ENCODE data around the gene RIMS4.

RIMS4 gene

GRCh38 chr20:44807684-44808056, 2.7 kb downstream of the RIMS4 start:
- Histone ChIP-seq H3K27me3 (ENCODE audit: insufficient read depth, low read length) (peaks cover 35% of the 10 kb centered on the region), H3K4me3 (ENCODE audit: low read depth, low read length) (no peak overlapping the region), H3K36me3 (ENCODE audit: control insufficient read depth in 1 of 2, insufficient read depth in 2 of 2, low read length in 2 of 2) (no peaks in the 10 kb centered on the region), H3K14ac (ENCODE audit: low read length) (no peak overlapping the region), H2AFZ (ENCODE audit: insufficient read depth, low read length, poor library complexity) (no peak overlapping the region), H3K27ac (ENCODE audit: low read depth, low read length) (no peak overlapping the region), H3K79me1 (ENCODE audit: low read length) (no peaks in the 10 kb centered on the region), H3K4me1 (ENCODE audit: control insufficient read depth in 1 of 2, insufficient read depth in 2 of 2, low read length in 2 of 2) (peaks cover 4 to 5% of the 10 kb centered on the region in 2 experiments), H2AK5ac (ENCODE audit: low read length) (no peak overlapping the region), H2BK12ac (ENCODE audit: low read length) (no peak overlapping the region), H3K9me3 (ENCODE audit: insufficient read depth, low read depth, low read length) (peaks cover 8% of the 10 kb centered on the region), H4K91ac (ENCODE audit: low read depth, low read length) (no peak overlapping the region), H2BK120ac (ENCODE audit: insufficient read depth, low read length, poor library complexity) (no peak overlapping the region), H3K23ac (ENCODE audit: low read length) (no peak overlapping the region), H3K9ac (ENCODE audit: low read length) (no peak overlapping the region), H2BK5ac (ENCODE audit: low read depth, low read length, poor library complexity) (no peak overlapping the region), H3K18ac (ENCODE audit: low read length) (no peak overlapping the region), H3K79me2 (ENCODE audit: control insufficient read depth, insufficient read depth, low read length, poor library complexity) (no peaks in the 10 kb centered on the region), H4K8ac (ENCODE audit: low read depth, low read length) (no peak overlapping the region), H4K12ac (ENCODE audit: low read depth, low read length) (no peak overlapping the region), H3K4me2 (ENCODE audit: low read length) (no peak overlapping the region), H3K4ac (ENCODE audit: low read depth, low read length) (no peak overlapping the region)
- no peak for DNase-seq
- no CpG with 5 or more reads among the region's 4 CpGs for WGBS (ENCODE audit: extremely low coverage, insufficient coverage, insufficient read length)

GRCh38 chr20:44807051-44807683, 3.2 kb downstream of the RIMS4 start:
- Histone ChIP-seq H4K8ac (ENCODE audit: low read depth, low read length) (no peak overlapping the region), H3K27ac (ENCODE audit: low read depth, low read length) (no peak overlapping the region), H3K79me2 (ENCODE audit: control insufficient read depth, insufficient read depth, low read length, poor library complexity) (no peaks in the 10 kb centered on the region), H3K4me1 (ENCODE audit: control insufficient read depth in 1 of 2, insufficient read depth in 2 of 2, low read length in 2 of 2) (peaks cover 4 to 5% of the 10 kb centered on the region in 2 experiments), H3K4me2 (ENCODE audit: low read length) (no peak overlapping the region), H2AFZ (ENCODE audit: insufficient read depth, low read length, poor library complexity) (no peak overlapping the region), H2BK12ac (ENCODE audit: low read length) (no peak overlapping the region), H3K9me3 (ENCODE audit: insufficient read depth, low read depth, low read length) (peaks cover 8% of the 10 kb centered on the region), H3K23ac (ENCODE audit: low read length) (no peak overlapping the region), H3K36me3 (ENCODE audit: control insufficient read depth in 1 of 2, insufficient read depth in 2 of 2, low read length in 2 of 2) (no peaks in the 10 kb centered on the region), H3K14ac (ENCODE audit: low read length) (no peak overlapping the region), H3K4ac (ENCODE audit: low read depth, low read length) (no peak overlapping the region), H3K9ac (ENCODE audit: low read length) (no peak overlapping the region), H4K12ac (ENCODE audit: low read depth, low read length) (no peak overlapping the region), H2BK120ac (ENCODE audit: insufficient read depth, low read length, poor library complexity) (no peak overlapping the region), H3K4me3 (ENCODE audit: low read depth, low read length) (no peak overlapping the region), H3K79me1 (ENCODE audit: low read length) (no peaks in the 10 kb centered on the region), H3K27me3 (ENCODE audit: insufficient read depth, low read length) (peaks cover 35% of the 10 kb centered on the region), H4K91ac (ENCODE audit: low read depth, low read length) (no peak overlapping the region), H3K18ac (ENCODE audit: low read length) (no peak overlapping the region), H2AK5ac (ENCODE audit: low read length) (no peak overlapping the region), H2BK5ac (ENCODE audit: low read depth, low read length, poor library complexity) (no peak overlapping the region)
- WGBS (ENCODE audit: extremely low coverage, insufficient coverage, insufficient read length): no CpG with 5 or more reads among the region's 7 CpGs
- DNase-seq: no peak

DNA sequence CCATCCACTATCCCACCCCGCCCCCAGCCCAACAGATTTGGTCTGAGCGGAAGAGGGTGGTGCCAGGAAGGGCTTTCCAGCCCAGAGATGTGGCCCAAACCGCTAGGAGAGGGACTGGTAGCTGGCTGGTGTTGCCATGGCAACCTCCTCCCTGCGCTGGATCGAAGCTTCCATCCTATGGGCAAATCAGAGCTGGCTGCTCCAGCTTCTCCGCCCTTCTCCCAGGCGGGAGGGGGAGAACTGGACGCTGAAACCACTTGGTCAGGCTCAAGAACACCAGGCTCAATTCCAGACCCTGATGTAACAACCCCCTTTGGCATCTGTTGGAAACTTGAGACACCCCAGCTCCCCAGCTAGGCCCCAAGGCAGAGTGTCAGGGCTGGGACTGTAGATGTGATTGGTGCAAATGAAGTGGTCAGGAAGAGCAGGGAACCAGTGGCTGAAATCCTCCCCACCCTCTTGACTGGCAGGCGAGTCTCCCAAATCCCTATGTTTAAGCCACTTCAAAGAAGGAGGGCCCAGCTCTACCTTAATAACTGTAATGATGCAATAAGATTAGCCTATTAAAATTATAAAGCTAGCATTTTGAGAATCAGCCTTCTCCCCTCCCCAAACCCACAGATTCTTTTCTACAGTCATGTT, 4.2 kb downstream of the RIMS4 start:
- no peak overlapping the region for H2AFZ ChIP-seq (ENCODE audit: insufficient read depth, low read length, poor library complexity)
- H3K4me1 ChIP-seq (ENCODE audit: control insufficient read depth in 1 of 2, insufficient read depth in 2 of 2, low read length in 2 of 2): peaks cover 4 to 5% of the 10 kb centered on the region in 2 experiments
- H2BK5ac ChIP-seq (ENCODE audit: low read depth, low read length, poor library complexity): no peak overlapping the region
- no peak overlapping the region for H3K18ac ChIP-seq (ENCODE audit: low read length)
- H4K8ac ChIP-seq (ENCODE audit: low read depth, low read length): no peak overlapping the region
- H2BK120ac ChIP-seq (ENCODE audit: insufficient read depth, low read length, poor library complexity): no peak overlapping the region
- H3K4me2 ChIP-seq (ENCODE audit: low read length): no peak overlapping the region
- H3K27ac ChIP-seq (ENCODE audit: low read depth, low read length): no peak overlapping the region
- H3K4me3 ChIP-seq (ENCODE audit: low read depth, low read length): no peak overlapping the region
- no peak overlapping the region for H3K4ac ChIP-seq (ENCODE audit: low read depth, low read length)
- H3K23ac ChIP-seq (ENCODE audit: low read length): no peak overlapping the region
- no peaks in the 10 kb centered on the region for H3K79me2 ChIP-seq (ENCODE audit: control insufficient read depth, insufficient read depth, low read length, poor library complexity)
- H3K79me1 ChIP-seq (ENCODE audit: low read length): no peaks in the 10 kb centered on the region
- no peak overlapping the region for H3K14ac ChIP-seq (ENCODE audit: low read length)
- H3K9me3 ChIP-seq (ENCODE audit: insufficient read depth, low read depth, low read length): peaks cover under 1% of the 10 kb centered on the region
- H3K9ac ChIP-seq (ENCODE audit: low read length): no peak overlapping the region
- no peak overlapping the region for H4K12ac ChIP-seq (ENCODE audit: low read depth, low read length)
- no peak for DNase-seq
- WGBS (ENCODE audit: extremely low coverage, insufficient coverage, insufficient read length): no CpG with 5 or more reads among the region's 9 CpGs
- H4K91ac ChIP-seq (ENCODE audit: low read depth, low read length): no peak overlapping the region
- peaks cover 27% of the 10 kb centered on the region for H3K27me3 ChIP-seq (ENCODE audit: insufficient read depth, low read length)
- H2BK12ac ChIP-seq (ENCODE audit: low read length): no peak overlapping the region
- no peak overlapping the region for H2AK5ac ChIP-seq (ENCODE audit: low read length)
- H3K36me3 ChIP-seq (ENCODE audit: control insufficient read depth in 1 of 2, insufficient read depth in 2 of 2, low read length in 2 of 2): no peaks in the 10 kb centered on the region

DNA sequence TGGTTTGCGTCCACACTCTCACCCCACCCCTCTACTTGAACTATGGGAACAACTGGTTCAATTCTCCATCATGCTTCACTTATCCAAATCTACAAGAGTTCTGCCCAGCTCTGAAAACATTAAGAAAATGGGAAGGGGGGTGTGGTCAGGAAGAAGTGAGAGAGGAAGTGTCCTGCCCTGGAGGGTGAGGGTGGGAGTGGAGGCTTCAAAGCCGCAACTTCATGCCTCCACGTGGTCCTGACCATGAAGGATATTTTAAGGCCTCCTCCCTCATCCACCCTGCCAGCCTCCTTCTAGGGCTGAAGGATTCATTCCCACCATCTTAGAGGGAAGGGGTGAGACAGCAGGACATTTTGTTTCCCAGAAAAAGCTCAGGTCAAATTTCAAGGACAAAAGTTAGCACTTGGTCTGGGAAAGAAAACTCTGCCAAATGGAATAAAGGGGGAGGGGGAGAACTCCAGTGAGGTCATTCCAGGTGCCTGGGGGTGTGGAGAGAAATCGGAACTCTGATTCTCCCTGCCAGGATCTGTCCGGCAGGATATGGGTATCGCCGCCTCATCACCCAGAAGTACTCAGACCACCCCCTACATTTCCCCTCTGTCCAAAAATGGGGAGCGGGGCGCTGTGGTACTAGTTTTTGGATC, 4.9 kb downstream of the RIMS4 start:
- Histone ChIP-seq H3K9me3 (ENCODE audit: insufficient read depth, low read depth, low read length) (no peaks in the 10 kb centered on the region), H2AK5ac (ENCODE audit: low read length) (no peak overlapping the region), H4K91ac (ENCODE audit: low read depth, low read length) (no peak overlapping the region), H4K8ac (ENCODE audit: low read depth, low read length) (no peak overlapping the region), H3K27ac (ENCODE audit: low read depth, low read length) (no peak overlapping the region), H3K4me2 (ENCODE audit: low read length) (no peak overlapping the region), H3K23ac (ENCODE audit: low read length) (no peak overlapping the region), H3K4me3 (ENCODE audit: low read depth, low read length) (no peak overlapping the region), H2BK120ac (ENCODE audit: insufficient read depth, low read length, poor library complexity) (no peak overlapping the region), H3K4me1 (ENCODE audit: control insufficient read depth in 1 of 2, insufficient read depth in 2 of 2, low read length in 2 of 2) (peaks cover 3 to 4% of the 10 kb centered on the region in 2 experiments), H3K4ac (ENCODE audit: low read depth, low read length) (no peak overlapping the region), H3K14ac (ENCODE audit: low read length) (no peak overlapping the region), H3K18ac (ENCODE audit: low read length) (no peak overlapping the region), H3K27me3 (ENCODE audit: insufficient read depth, low read length) (peaks cover 21% of the 10 kb centered on the region), H3K79me2 (ENCODE audit: control insufficient read depth, insufficient read depth, low read length, poor library complexity) (no peaks in the 10 kb centered on the region), H2AFZ (ENCODE audit: insufficient read depth, low read length, poor library complexity) (no peak overlapping the region), H4K12ac (ENCODE audit: low read depth, low read length) (no peak overlapping the region), H3K9ac (ENCODE audit: low read length) (no peak overlapping the region), H3K36me3 (ENCODE audit: control insufficient read depth in 1 of 2, insufficient read depth in 2 of 2, low read length in 2 of 2) (no peaks in the 10 kb centered on the region), H2BK12ac (ENCODE audit: low read length) (no peak overlapping the region), H3K79me1 (ENCODE audit: low read length) (no peaks in the 10 kb centered on the region), H2BK5ac (ENCODE audit: low read depth, low read length, poor library complexity) (no peak overlapping the region)
- WGBS (ENCODE audit: extremely low coverage, insufficient coverage, insufficient read length): no CpG with 5 or more reads among the region's 9 CpGs
- DNase-seq: no peak

Measured in trophoblast cell (in vitro differentiated cells and primary cell).